GM21529 (cell line): ENCODE data around the gene TAGLN.
"Not testable (repeated sequence)": the region's sequence is repeated elsewhere in the genome, so short reads cannot be mapped to it uniquely, and the experiment has no call there.

ENCODE experiments used
- ATAC-seq: cut with Tn5 transposase; IDR thresholded peaks from one replicate; pipeline ENCODE4 v1.9.1; 2021; ENCODE audit not compliant: unreplicated experiment

Gene TAGLN

GRCh38 chr11:117195258-117195657 is 3.9 kb upstream of the TAGLN start:
- no peak for ATAC-seq

GRCh38 chr11:117195761-117196160 is 3.4 kb upstream of the TAGLN start:
- no peak for ATAC-seq

DNA sequence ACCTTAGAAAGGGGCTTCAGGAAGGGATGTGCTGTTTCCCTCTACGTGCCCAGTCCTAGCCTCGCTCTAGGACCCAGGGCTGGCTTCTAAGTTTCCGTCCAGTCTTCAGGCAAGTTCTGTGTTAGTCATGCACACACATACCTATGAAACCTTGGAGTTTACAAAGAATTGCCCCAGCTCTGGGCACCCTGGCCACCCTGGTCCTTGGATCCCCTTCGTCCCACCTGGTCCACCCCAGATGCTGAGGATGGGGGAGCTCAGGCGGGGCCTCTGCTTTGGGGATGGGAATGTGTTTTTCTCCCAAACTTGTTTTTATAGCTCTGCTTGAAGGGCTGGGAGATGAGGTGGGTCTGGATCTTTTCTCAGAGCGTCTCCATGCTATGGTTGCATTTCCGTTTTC is 2.2 kb upstream of the TAGLN start:
- no peak for ATAC-seq

DNA sequence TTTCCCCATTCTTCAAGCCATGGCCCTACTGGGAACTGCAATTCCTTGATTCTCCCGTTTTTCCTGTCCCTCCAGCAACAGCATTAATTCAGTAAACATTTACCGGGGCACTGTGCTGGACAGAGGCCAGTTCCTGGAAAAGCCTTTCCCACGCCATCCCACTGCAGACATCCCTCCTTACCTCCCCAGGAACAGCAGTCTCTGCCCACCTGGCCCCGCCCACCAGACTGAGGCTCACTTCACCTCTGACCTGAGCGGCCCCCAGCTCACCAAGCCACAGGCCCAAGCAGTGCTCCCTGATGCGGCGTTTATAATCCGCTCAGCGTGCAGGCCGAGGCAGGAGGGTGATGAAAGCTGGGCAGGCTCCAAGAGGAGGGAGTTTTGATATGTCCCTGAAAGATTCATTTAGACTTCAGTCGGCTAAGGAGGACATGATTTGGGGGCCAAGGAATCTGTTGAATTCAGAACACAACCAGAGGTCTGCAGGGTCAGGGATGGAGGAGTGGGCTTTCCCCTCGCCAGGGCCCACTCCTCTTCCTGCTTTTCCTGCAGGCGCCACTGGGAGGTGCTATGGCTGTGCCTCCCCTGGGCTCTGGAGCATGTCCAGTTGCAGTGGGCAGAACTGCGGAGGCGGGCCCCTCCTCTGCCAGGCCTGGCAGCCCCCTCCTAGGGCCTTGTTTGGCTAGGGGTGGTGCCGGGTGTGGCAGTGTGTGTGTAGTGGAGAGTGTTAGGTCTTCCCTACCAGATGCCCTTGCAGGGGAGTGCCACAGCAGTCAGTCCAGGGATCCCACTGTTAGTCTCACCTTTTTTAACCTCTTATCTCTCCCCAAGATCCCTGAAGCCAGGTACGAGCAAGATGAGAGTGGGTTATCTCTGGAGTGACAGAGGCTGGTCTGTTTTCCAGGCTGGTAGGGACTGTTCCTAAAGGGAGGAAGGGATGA is 1.4 kb upstream of the TAGLN start:
- ATAC-seq: no peak

GRCh38 chr11:117198613-117199012 is 557 bp upstream of the TAGLN start:
- ATAC-seq: no peak

- no peak for ATAC-seq
Measured at GRCh38 chr11:117199916-117200812, 994 bp downstream of the TAGLN start.

GRCh38 chr11:117200813-117201657 is 1.9 kb downstream of the TAGLN start:
- ATAC-seq: no peak

GRCh38 chr11:117201658-117202305 is 2.6 kb downstream of the TAGLN start:
- ATAC-seq: no peak

DNA sequence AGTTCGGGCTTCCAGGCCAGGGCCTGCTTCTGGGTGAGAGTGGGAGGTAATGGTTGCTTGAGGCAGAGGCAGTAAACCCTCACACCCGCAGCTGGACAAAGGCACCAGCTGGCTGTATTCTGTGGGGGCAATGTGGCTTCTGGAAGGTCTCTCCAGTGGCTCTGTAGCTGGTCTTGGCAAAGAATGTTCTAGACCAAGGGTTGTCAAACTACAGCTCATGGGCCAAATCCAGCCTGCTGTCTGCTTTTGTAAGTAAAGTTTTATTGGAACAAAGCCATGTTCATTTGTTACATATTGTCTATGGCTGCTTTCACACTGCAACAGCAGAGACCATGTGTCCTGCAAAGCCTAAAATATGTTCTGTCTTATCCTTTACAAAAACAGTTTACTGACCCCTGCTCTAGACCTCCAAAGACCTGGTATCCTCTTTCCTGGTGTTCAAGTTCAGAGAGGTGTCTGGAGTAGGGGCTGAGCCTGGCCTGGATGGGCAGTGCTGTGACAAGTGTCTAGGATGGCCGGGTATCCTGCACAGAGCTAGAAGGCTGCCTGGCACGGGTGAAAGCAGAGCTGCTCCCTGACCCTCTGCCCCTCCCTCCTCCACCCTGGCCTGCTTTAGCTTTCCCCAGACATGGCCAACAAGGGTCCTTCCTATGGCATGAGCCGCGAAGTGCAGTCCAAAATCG is 3.4 kb downstream of the TAGLN start:
- ATAC-seq: no peak

GRCh38 chr11:117203069-117203407 is 3.9 kb downstream of the TAGLN start:
- ATAC-seq: no peak

GRCh38 chr11:117204283-117205080 is 5.3 kb downstream of the TAGLN start:
- ATAC-seq: no peak

- no peak for ATAC-seq
Measured at GRCh38 chr11:117205211-117205818, 6.1 kb downstream of the TAGLN start.

- not testable (repeated sequence) for ATAC-seq
Measured at GRCh38 chr11:117206111-117206510, 6.9 kb downstream of the TAGLN start.

DNA sequence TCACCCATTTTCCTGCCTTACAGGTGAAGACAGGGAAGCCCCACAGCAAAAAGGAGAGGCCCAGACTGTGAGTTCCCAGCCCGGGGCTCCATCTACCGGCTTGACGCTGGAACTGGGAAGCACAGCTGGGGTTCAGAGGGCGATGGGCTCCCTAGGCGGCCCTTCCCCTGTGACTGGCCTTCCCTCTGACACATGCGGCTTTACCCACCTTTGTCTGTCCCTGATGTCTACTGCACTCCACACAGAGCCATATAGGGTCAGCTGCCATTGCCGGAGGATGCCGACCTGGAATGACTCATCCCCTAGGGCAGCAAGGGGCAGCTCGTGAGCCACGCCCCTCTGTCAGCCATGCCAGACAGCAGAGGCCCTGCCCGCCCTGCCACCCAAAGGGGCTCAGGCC is 7.7 kb downstream of the TAGLN start:
- ATAC-seq: not testable (repeated sequence)

DNA sequence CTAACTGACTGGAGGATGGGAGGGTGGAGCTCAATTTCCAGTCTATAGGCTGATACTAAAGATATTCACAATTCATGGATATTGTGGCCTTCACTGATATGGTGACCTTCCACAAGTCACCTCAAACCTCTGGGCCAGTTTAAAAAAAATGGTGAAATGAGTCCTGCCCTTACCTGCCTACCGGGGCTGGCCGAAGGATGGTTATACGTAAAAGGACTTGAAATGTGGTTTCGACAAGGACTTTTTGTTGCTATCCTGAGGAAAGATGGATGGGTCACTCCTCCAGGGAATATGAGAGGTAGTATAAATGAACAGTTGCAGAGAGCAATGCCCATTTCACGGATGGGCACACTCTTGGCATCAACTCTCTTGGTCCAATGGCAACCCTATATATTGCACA is 8.3 kb downstream of the TAGLN start:
- not testable (repeated sequence) for ATAC-seq

DNA sequence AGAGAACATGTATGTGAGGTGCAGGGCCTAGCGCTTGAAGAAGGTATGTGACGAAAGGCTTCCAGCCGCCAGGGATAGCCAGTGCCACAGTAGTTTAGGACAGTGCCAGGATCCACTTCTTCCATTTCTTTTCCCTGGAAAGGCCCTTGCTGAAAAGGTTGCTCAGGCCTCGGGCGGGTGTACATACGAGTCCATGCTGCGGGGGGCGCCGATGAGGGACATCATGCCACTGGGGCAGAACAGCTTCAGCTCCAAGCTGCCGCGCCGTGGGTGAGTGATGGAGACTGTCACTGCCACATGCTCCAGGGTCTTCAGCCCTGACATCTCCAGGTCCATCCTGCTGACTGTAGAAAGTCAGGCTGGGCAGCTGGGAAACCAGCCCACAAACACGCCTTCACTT is 9.5 kb downstream of the TAGLN start:
- not testable (repeated sequence) for ATAC-seq

DNA sequence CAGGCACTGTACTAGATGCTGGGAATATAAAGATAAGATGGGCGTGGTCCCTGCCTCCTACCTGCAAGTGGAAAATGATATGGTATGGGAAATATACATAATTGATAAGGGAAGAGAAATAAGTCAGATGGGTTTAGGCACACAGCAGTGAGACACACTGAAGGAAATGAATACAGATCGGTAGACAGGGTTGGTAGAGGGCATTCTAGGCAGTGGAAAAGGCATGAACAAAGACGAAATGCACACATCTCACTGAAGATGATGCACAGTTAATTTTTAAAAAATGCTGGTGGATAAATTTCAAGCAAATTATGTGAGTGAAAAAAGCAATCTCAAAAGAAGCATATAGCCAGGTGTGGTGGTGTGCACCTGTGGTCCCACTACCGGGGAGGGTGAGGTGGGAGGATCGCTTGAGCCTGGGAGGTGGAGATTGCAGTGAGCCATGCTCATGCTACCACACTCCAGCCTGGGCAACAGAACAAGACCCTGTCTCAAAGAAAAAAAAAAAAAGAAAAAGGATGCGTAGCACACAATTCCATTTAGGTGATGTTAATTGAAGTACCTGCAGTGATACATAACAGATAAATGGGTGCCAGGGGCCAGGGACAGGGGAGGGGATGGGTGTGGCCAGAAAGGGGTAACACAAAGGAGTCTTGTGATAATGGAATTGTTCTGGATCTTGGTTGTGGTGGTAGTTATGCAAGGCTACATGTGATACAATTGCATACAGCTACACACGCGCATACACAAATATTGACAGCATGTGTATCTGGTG is 10.4 kb downstream of the TAGLN start:
- ATAC-seq: not testable (repeated sequence)

DNA sequence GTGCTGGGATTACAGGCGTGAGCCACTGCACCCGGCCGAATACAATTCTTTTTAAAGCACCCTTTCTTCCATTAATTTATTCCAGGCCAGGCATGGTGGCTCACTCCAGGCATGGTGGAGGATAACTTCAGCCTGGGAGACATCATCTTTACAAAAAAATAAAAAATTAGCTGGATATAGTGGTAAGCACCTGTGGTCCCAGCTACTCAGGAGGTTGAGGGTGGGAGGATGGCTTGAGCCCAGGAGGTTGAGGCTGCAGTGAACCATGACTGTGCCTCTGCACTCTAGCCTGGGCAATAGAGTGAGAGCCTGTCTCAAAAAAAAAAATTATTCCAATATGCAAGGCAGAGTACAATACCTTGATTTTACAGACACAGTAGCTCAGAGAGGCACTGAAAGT is 11.4 kb downstream of the TAGLN start:
- ATAC-seq: no peak
